Inferior parietal cortex (tissue), 1 donor: ENCODE measurements around the gene HSPA1B.

Experiments used
- DNase-seq: peaks from one replicate; pipeline ENCODE4 v3.0.0-alpha.2; 2016; ENCODE audit errors: extremely low spot score

The HSPA1B gene

GRCh38 chr6:31878726-31879125, 51.2 kb downstream of the HSPA1B start, which contains the start of gene SLC44A4:
Gene SLC44A4 (minus strand): TSS chr6:31878997. CDS start chr6:31878980, 17 bp downstream.
- no peak for DNase-seq

- no peak for DNase-seq
Measured at GRCh38 chr6:31879143-31879542, 51.6 kb downstream of the HSPA1B start.
